Body of pancreas (tissue), 4 donors: ENCODE results near the gene DUSP5.

Experiments used
- CTCF ChIP-seq, 7 experiments: fragments of 450-650 bp in 4 of 7; fragments of 200-600 bp in 3 of 7; sonication (generic) in 3 of 7; IDR thresholded peaks; one replicate each; pipeline ENCODE4 v1.5.1; 2016 to 2019; ENCODE audit warnings: antibody characterized with exemption in 7 of 7
- POLR2A ChIP-seq, 3 donors: fragments of 450-650 bp; IDR thresholded peaks; one replicate each; pipeline ENCODE4 v1.6.1; 2016; ENCODE audit warnings: antibody characterized with exemption in 3 of 3, mild to moderate bottlenecking in 2 of 3

- TF ChIP-seq CTCF (IDR thresholded peaks at IDR 0.05) (no peak), POLR2A (IDR thresholded peaks at IDR 0.05) (no peak)
These were observed 47.3 kb downstream of the DUSP5 start for GRCh38 chr10:110544958-110545537.
